KBM-7 (cell line): ENCODE results near the gene KAT7.
A peak's percentile ranks its signal among the peaks of the same experiment; 100 is the strongest.

ENCODE experiments used
- DNase-seq: peaks from one replicate; pipeline ENCODE4 v3.0.0-alpha.2; 2015
- in situ Hi-C: fragments of 300-500 bp; cut with MboI; formaldehyde crosslinking; loops from 2 replicates; pipeline ENCODE4 v1.14.3; 2020; ENCODE audit warnings: low sequenced_read_pairs, low pct_unique_long_range_greater_than_20kb, mixed read lengths

The KAT7 gene

GRCh38 chr17:49759203-49759602 lies 29.3 kb upstream of the KAT7 start:
- in situ Hi-C loops: no loop called here

GRCh38 chr17:49760296-49760695 lies 28.2 kb upstream of the KAT7 start:
- DNase-seq: no peak
- in situ Hi-C loops: no loop called here

More at GRCh38 chr17:49759203-49759602, 29.3 kb upstream of the KAT7 start:
- no peak for DNase-seq

DNA sequence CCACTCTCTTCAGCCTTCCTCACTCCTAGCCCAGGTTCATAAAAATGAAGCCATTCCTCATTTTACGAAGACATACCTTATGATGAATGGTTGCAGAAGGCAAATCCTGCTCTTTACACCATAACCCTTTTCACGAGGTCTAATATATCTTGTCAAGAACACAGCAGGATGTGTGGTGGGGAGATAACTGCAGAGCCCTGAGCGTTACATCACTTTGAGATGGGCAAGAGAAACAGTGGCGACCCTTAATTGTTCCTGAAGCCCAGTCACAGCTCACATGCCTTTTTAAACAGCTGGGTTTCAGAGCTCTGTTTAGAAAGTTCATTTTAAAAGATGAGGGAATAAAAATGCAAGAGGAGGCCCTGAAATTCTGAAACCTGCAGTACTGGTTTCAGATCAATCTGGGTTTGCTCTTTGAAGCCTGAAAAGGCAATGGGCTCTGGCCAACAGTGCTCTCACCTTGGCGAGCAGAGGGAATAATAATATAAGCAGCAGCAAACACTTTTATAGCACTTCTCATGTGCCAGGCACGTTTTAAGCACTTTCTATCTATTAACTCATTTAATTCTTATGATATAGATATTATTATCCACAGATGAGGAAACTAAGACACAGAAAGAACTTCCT lies 27.4 kb upstream of the KAT7 start:
- in situ Hi-C loops: no loop called here
- DNase-seq: no peak

DNA sequence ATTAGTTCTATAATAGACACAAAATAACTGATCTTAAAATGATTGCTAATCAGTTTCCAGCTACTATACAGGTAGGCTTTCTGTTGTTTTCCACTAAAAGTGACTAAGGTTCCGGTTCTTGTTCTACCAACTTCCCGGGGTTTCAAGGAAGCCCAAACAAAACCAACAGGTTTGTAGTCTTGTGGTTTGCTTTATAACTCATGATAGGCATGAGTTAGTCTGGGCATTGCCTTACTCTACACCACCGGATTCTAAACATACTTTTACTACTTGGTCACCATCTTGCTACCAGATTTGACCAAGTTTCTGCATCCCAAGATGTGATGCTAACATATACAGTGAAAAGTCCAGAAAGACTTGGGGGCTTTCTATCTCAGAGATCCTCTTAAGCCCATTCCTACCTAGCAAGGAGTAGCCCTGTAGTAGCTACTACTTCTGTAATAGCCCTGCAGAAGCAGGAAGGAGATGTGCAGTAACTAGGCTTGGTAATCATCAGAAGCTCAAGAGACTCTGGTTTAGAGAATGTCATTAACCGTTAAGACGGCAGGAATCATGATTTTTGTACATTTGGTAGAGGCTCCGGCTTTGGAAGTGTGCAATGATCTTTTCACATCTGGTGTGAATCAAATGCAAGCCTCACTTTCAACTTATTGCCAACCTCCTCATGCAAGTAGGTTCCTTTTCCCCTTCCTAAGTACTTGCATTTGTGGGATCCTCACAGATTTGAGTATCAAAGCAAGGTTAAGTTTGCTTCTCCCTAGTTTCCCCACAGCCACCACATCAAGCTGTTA lies 26.1 kb upstream of the KAT7 start:
- DNase-seq: no peak
- in situ Hi-C loops: no loop called here

DNA sequence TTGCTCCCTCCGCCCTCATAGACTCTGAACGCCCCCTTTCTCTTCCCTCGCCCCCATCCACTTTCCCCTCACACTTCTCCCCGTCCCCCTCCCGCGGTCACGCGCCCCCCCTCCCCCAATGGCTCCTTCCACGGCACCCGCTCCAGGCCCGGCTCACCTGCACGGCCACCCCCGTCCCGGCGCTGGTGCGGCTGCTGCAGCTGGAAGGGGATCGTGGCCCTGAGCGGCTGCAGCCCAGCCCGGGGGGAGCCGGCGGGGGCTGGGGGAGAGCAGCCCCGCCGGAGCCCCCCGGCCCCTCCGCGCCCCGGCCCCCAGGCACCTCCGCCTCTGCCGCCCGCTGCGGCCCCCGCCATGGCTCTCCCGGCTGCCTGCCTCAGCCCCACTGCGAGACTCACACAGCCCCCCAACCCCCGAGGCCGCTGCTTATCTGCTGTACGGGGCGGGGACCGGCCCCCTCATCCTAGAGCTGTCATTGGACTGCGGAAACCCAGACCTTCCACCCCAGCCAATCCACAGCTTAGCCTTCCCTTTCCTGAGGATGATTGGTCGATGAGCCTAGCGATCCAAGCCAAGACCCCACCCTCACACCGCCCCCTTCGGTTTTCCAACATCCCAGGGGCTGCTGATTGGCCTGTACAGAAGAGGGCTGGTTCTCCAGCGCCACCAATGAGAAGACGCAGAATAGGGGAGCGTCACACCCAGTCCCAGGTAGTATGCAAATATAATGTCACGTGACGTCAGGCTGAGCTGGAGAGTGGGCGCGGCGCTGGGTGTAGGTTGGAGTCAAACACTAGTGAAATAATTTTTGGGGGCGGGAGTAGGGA lies 24.5 kb upstream of the KAT7 start, which contains the start of gene FAM117A:
TSS of gene FAM117A (minus strand) at position 397 of the 824 bp plus-strand sequence. CDS start at position 353, 44 bp downstream.
- peak; percentile 99 for DNase-seq
- in situ Hi-C loops: no loop called here

DNA sequence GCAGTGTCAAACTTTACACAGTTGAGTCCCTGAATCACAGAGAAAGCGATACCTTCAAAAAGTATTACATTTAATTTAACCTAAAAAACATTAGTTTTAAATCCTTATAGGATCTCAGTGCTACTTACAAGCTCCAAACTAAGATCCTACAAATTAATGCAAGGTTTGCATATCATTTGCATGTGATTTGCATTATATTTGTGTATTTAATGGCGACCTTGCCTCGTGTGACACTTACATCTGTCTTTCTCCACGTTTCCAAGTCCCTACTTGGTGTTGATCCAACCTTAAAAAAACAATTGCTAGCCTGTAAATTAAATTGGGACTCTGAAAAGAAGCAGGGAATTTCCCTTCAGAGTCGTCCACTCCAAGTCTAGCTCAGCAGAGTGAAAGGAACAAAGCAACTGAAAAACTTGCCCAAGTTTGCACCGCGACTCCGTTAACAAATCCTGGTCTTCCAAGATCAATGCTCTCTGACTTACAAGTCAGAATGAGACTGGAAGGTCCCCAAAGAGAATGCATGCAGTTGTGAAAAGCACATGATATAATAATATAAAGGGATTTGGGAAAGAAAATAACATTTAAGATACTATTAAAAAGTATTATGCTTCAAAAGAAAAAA lies 23.8 kb upstream of the KAT7 start:
- no peak for DNase-seq
- in situ Hi-C loops: no loop called here

DNA sequence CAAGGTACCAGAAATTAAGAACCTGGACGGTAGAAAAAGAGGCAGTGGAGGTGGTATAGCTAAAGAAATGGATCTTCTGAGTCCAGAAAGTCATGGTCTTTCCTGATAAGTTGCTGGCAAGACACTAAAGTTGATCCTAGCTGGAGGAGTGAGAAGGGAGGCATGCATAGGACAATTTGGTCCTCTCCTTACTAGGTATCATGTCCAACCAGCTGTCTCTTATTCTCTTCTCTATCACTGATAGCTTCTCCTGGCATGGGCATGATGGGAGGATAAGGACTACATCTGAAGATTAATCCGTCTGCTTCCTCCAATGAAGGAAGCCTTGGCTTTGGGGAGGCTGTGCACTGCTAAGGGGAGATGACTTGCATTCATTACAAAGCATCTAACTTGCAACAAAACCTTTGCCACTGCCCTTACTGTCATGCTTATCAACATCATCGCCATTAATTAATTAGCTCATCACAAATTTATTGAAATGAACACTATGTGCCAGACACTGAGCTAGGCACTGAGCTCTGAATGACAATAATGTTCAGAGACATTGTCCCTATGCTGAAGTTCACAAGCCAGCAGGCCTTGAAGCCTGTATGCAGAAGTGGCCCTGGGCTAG lies 21.5 kb upstream of the KAT7 start:
- no peak for DNase-seq
- in situ Hi-C loops: no loop called here

- in situ Hi-C loops: no loop called here
- no peak for DNase-seq
Observed at GRCh38 chr17:49775546-49776260, 12.8 kb upstream of the KAT7 start.

DNA sequence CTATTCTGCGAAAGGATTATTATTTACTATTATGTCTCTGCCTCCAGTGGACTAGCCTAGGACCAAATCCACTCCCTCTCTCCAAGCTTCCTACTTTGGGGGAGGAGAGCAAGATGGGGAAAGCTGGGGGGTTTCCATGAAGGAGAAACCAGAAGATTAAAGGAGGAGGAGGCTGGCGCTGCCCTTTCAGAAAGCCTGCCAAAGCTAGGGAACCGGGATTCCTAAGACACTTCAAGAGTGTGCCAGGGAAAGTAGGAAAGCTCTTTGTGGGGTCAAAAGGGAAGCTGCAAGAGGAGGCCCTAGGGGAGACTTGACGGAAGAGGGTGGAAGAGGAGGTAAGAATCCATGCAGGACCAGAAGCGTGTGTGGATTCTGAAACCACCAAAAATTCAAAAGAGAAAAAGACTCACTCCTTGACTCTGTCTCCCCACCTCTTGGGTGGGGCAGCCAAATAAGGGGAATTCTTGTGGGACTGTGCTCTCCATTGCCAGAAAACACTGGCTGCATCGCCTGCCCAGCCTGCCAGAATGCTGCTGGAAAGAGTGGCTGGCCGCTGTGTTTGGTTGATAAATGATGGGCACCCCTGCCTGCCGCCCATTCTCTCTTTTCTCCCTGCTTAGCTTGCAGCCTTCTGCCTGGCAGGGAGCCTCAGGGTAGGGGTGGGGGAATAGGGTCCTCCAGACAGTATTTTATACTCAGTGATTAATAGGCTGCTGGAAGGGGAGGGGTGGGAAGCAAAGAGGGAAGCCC lies 11.8 kb upstream of the KAT7 start:
- in situ Hi-C loops: no loop called here
- DNase-seq: no peak

- DNase-seq: no peak
- in situ Hi-C loops: no loop called here
Observed at GRCh38 chr17:49777563-49777962, 10.9 kb upstream of the KAT7 start.

GRCh38 chr17:49779156-49779738 lies 9.2 kb upstream of the KAT7 start:
- in situ Hi-C loops: no loop called here
- no peak for DNase-seq

DNA sequence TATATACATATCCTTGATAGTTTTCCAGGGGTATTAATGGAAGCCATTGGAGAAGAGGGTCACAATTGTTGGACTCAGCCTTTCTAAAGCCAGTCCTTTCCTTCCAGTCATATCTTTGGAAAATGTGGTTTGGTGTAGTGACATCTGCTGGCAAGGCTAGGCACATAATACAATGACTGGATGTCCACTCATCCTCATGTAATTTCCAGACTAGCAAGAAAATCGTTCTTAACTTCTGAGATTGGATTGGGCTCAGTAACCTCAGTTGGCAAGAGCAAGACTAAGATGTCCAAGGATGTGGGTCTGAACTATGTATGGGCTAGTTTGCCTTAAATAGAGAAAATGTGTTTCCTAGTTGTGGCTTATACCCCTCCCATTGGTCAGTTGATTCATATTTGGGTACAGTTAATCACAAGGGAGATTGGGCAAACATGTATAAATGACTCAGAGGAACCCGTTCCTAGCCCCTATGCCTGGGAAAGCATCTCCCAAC lies 8.7 kb upstream of the KAT7 start:
- in situ Hi-C loops: no loop called here
- DNase-seq: peak; percentile 67

- DNase-seq: no peak
Observed at GRCh38 chr17:49783071-49783715, 5.3 kb upstream of the KAT7 start.

GRCh38 chr17:49783791-49784190 lies 4.7 kb upstream of the KAT7 start:
- no peak for DNase-seq
- in situ Hi-C loops: no loop called here

More at GRCh38 chr17:49783071-49783715, 5.3 kb upstream of the KAT7 start:
- in situ Hi-C loops: no loop called here

- DNase-seq: no peak
- in situ Hi-C loops: no loop called here
Observed at GRCh38 chr17:49784636-49785035, 3.8 kb upstream of the KAT7 start.

- no peak for DNase-seq
- in situ Hi-C loops: no loop called here
Observed at GRCh38 chr17:49787884-49788477, 500 bp upstream of the KAT7 start.

GRCh38 chr17:49789243-49789578 lies 730 bp downstream of the KAT7 start:
- in situ Hi-C loops: no loop called here
- no peak for DNase-seq
